ENCODE data around the gene CABCOCO1.

The CABCOCO1 gene

DNA sequence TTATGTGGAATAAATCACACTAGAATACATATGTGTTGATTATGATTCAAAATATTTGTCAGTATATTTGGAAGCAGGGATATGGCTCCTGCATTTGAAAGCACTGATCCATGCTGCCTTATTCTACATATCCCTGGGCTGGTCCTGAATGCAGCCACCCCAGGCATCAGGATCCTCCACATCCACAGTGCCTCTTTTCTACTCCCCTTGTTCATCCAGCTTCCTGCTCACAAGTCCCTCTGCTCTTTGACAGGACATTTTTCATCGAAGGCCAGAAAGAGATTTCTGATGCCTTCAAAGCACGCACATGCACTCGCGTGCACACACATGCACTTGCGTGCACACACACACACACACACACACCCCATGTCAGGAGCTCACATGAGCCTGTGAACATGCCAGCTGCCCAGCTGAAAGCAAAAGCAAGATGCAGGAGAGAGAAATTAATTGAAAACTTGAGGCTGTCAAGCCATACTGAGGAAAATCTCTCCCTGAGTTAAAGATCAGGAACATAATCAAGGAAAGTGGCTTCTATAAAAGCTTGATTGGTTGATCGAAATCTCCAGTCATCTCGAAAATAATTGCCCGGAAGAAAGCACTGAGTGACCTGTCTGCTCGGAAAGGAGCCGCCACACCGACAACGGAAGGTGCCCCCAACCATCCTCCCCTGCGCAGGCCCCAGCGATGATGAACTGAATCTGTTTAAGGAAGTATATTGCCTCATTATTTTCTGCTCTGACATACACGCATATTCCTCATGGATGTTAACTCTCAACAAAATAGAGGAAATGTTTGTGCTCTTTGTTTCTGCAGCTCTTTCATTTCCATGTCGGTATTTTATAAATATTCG lies 134.8 kb downstream of the CABCOCO1 start:
- TF ChIP-seq, protein P1, sequence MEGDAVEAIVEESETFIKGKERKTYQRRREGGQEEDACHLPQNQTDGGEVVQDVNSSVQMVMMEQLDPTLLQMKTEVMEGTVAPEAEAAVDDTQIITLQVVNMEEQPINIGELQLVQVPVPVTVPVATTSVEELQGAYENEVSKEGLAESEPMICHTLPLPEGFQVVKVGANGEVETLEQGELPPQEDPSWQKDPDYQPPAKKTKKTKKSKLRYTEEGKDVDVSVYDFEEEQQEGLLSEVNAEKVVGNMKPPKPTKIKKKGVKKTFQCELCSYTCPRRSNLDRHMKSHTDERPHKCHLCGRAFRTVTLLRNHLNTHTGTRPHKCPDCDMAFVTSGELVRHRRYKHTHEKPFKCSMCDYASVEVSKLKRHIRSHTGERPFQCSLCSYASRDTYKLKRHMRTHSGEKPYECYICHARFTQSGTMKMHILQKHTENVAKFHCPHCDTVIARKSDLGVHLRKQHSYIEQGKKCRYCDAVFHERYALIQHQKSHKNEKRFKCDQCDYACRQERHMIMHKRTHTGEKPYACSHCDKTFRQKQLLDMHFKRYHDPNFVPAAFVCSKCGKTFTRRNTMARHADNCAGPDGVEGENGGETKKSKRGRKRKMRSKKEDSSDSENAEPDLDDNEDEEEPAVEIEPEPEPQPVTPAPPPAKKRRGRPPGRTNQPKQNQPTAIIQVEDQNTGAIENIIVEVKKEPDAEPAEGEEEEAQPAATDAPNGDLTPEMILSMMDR (IDR thresholded peaks at IDR 0.05; ENCODE audit: low read depth, low read length) = no peak
- no peak for DNase-seq (ENCODE audit: extremely low read depth, low read depth)

DNA sequence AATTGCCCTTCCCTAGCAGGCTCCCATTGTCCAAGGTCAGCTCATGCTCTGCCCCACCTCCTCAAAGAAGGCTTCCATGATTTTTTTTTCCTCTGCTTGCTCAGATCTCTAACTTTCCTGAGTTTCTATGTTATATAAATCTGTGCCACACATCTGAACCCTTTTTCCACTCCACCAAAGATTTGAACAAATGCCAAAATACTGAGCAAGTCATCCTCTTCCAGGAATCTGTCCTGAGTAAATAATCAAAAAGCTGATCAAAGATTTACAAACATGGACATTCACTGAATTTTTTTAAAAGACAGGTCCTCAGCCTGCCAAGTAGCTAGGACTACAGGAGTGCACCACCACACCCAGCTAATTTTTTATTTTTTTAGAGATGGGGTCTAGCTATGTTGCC lies 136.0 kb downstream of the CABCOCO1 start:
- TF ChIP-seq, protein P1 (IDR thresholded peaks at IDR 0.05; ENCODE audit: low read depth, low read length) = no peak
- no peak for DNase-seq (ENCODE audit: extremely low read depth, low read depth)

DNA sequence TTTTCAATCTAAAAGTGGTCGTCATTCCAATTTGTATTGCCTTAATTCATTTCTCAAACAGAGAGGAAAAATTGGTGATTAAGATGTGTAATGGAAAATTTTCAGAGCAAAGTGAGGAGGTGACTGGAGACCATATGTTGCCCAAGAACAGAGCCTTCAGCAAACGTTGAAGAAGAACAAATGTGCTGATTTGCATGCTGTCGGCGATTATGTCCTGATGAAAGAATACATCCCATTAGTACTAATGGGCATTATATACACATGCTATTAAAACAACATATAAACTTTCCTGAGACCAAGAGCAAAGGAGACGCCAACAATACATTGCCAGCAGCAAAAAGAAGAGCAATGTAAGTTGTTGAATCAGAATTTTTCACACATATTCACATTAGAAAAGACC lies 138.8 kb downstream of the CABCOCO1 start:
- DNase-seq (ENCODE audit: extremely low read depth, low read depth) = no peak
- TF ChIP-seq, protein P1 (IDR thresholded peaks at IDR 0.05; ENCODE audit: low read depth, low read length) = no peak

DNA sequence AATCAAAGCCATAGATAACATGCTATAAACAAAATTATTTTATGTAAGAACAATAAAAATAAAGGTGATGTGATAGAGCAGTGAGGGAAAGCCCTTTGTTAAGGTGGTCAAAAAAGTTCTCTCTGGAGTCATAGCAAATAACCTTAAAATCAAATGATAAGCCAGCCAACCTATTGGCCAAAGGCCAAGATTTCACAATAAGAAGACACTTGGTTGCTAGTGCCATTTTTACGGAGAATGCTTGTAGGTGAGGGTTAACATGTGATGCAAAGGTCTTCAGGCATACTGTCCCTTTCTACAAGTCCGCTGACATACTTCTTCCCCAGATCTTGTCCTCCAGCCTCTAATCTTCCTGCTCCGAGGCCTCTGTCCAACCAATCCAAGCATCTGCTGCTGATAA lies 140.5 kb downstream of the CABCOCO1 start:
- TF ChIP-seq, protein P1 (IDR thresholded peaks at IDR 0.05; ENCODE audit: low read depth, low read length) = no peak
- no peak for DNase-seq (ENCODE audit: extremely low read depth, low read depth)

DNA sequence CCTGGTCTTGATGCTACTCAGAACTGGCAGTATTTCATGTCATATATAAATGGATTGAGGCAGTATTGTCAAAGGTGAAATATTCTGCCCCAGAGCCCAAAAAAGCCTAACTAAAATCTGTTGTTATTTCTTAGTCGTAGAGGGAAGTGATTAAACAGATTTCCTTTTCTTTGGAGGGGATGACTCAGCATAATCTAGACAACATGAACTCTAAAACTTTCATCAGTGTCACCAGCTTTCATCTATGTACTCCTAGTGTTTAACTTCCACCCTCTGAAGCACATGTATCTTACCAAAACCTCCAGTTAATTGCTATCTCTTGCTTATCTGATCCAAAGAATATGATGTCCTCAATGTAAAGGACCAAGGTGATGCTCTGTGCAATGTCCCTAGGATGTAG lies 141.7 kb downstream of the CABCOCO1 start:
- DNase-seq (ENCODE audit: extremely low read depth, low read depth) = no peak
- TF ChIP-seq, protein P1 (IDR thresholded peaks at IDR 0.05; ENCODE audit: low read depth, low read length) = no peak

DNA sequence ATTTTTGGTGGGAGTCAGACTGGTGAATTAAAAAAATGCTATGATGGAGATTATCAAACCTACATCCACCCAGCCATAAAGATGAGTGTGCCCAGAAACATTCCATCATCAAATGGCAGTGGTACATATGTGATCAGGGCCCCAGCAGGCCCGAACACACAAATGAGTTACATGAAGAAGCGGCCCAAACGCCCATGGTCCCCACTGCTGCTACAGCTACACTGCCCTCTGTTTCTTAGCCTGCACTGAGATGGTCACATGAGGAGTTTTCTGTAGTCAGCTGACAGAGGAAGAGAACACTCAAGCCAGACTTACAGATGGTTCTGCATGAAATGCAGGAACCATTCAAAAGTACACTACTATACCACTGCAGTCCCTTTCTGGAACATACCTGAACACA lies 142.4 kb downstream of the CABCOCO1 start:
- DNase-seq (ENCODE audit: extremely low read depth, low read depth) = no peak
- TF ChIP-seq, protein P1 (IDR thresholded peaks at IDR 0.05; ENCODE audit: low read depth, low read length) = no peak

DNA sequence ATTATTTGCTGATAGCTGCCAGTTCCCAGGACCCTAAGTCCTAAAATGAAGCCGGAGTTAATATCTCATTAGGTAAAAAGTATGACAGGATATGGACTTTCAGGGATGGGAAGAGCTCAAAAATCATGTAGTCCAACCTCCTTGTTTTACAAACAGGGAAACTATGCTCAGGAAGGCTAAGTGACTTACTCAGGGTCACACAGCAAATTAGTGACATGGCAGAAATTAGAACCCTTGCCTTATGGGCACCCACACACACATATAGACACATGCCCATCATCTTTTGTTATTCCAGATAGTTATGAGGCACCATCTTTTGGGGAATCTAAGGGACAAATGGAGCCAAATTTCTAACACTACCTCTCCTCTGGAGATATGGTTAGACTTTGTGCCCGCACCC lies 147.5 kb downstream of the CABCOCO1 start:
- TF ChIP-seq, protein P1 (IDR thresholded peaks at IDR 0.05; ENCODE audit: low read depth, low read length) = no peak
- DNase-seq (ENCODE audit: extremely low read depth, low read depth) = no peak

Measured in AG09319 (cell line).